Coronary artery (tissue), 2 donors: ENCODE data around the gene LIPK.

Experiments
- DNase-seq: peaks from one replicate; pipeline ENCODE4 v3.0.0-alpha.2; 2017; ENCODE audit warnings: low spot score
- H3K27ac ChIP-seq, 2 donors: fragments of 200-600 bp; sonication (generic); one replicate each; pipeline ENCODE4 v1.5.1; 2016 to 2019
- H3K4me3 ChIP-seq: fragments of 200-600 bp; sonication (generic); 2 replicates; pipeline ENCODE4 v1.5.1; 2016; ENCODE audit warnings: mild to moderate bottlenecking, moderate library complexity
- CTCF ChIP-seq: fragments of 200-600 bp; sonication (generic); IDR thresholded peaks from one replicate; pipeline ENCODE4 v1.5.1; 2019; ENCODE audit warnings: antibody characterized with exemption

Gene LIPK

DNA sequence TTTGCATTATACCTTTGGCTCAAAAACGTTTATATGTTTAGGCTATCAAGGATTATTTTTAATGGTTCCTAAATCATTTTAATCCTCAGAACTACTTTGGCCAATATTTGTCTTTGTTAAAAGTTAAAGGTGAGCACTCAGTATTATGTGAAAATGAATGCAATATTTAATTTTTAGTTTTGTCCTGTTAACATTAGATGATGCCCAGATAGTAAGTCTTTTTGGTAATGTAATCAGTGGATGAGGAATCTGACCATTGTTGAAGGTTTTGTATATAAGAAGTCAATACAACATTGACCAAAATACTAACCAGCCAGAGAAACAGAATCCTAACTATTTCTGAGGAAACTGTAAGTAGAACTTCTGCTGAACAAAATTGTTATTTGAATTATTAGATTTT lies 41.9 kb upstream of the LIPK start, which contains the start of gene LIPF:
LIPF (plus strand) TSS at position 301 of the 400 bp plus-strand sequence. CDS start 2,856 bp downstream, outside the sequence.
- H3K27ac ChIP-seq: no peak within 1 kb of the TSS
- no peak for TF ChIP-seq CTCF
- no peak for DNase-seq
- no peak within 1 kb of the TSS for H3K4me3 ChIP-seq

DNA sequence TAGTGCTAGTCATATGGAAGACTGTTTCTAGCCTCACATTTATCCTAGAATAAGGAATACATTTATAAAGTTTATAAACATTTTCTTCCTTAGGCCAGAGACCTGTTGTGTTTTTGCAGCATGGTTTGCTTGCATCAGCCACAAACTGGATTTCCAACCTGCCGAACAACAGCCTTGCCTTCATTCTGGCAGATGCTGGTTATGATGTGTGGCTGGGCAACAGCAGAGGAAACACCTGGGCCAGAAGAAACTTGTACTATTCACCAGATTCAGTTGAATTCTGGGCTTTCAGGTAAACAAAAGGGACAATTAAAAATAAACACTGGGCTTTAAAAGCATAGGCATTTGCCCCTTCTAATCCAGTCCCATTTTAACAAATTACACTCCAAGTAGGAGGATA lies 37.6 kb upstream of the LIPK start:
- DNase-seq: no peak
- no peak for TF ChIP-seq CTCF
- Histone ChIP-seq H3K4me3 (no peak overlapping the region), H3K27ac (no peak overlapping the region)

DNA sequence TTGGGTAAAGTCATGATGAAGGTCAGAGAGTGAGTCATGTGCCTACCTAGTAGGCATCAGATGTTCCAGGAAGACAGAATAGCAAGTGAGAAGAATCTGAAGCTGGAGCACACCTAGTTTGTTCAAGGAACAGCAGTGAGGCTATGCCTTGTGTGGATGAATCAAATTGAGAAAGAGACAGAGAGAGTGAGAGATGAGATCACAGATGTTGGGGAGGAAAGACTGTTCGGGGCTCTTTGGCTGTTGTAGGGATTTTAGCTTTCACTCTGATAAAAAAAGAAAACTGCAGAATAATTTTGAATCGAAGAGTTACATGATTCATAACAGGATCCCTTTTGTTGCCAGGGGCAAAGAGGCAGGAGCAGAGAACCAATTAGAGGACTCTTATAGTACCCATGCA lies 35.6 kb upstream of the LIPK start:
- no peak for DNase-seq
- Histone ChIP-seq H3K27ac (no peak overlapping the region), H3K4me3 (no peak overlapping the region)
- TF ChIP-seq CTCF: no peak

DNA sequence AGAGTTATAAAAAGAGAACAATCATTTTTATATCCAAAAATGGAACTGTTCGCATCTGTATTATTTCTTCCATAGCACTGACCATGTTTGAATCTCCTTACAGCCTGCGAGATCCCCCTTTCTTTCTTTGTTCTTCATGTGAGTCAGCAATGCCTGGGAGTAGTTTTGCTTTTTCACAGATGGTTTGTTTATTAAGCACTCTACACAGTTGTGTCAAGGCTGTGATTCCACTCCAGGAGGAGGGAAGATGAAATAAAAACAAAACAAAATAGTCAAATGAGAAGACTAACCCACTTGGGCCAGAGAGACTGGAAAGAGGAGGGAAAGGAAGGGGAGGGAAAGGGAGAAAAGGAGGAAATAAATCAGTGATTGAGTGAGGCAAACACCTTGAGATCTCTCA lies 34.0 kb upstream of the LIPK start:
- DNase-seq: no peak
- TF ChIP-seq CTCF: no peak
- H3K4me3 ChIP-seq: no peak overlapping the region
- no peak overlapping the region for H3K27ac ChIP-seq

DNA sequence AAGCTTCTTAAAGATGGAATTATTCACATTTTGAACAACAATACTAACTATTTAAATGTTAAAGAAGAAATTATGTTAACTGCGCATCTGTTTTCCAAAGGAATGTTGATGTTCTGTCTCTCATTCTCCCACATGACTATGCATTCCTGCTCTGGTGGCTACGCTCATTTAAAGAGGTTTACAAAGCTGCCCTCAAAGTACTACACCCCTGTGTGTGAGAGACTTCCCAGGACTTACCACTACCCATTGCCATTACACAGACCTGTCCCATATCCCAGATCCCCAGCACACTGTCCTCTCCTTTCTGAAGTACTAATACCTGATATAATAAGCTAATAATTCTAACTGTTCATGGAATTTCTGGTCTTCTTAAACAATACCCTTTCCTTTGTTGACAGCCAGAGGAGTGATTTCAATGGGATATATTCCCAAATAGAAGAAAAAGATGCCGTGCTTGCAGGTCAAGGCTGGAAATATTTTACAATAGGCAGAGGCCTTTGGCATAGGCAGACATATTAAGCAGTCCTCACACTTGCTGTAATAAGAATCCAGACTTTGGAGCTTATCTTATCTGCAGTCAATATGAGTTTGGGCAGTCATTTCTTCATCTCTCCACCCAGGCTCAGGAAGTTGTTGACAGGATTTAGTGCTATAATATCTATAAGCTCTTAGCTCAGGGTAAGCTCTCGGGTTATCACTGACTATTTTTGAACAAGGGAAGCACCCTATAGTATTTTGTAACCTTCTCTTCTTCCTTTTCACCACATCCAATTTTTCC lies 29.6 kb upstream of the LIPK start:
- TF ChIP-seq CTCF: no peak
- Histone ChIP-seq H3K27ac (no peak overlapping the region), H3K4me3 (no peak overlapping the region)
- DNase-seq: no peak

GRCh38 chr10:88680958-88681357 lies 25.1 kb upstream of the LIPK start:
- no peak for TF ChIP-seq CTCF
- Histone ChIP-seq H3K27ac (no peak overlapping the region), H3K4me3 (no peak overlapping the region)
- no peak for DNase-seq

DNA sequence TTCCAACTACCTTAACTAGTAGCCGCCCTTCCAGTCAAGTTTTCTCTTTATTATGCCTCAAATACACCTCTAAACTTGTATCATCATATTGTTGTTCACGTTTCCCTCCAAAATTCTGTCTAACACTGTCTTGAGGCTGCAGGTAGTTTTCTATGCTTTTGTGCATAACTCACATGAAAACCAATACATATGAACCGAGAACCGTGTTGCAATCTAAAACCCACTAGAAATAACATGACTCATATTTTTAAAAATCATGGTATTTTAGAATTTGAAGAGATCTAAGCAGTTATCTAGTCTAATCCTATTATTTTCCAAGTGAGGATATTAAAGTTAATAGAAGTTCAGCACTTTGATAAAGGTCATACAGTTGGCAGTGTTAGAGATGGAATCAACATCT lies 23.6 kb upstream of the LIPK start:
- no peak for TF ChIP-seq CTCF
- no peak overlapping the region for H3K4me3 ChIP-seq
- H3K27ac ChIP-seq: no peak overlapping the region
- no peak for DNase-seq
